HepG2 (cell line): Measurements from ENCODE around the gene PARP6. TPM values are rescaled to one million over a fixed set of nuclear protein-coding genes. Genes with fewer than 3 reads are reported as not detected.

Experiments
- ARNTL ChIP-seq: sonication (generic); formaldehyde crosslinking; IDR thresholded peaks from 2 replicates; pipeline ENCODE4 v1.4.0; 2020; ENCODE audit warnings: mild to moderate bottlenecking, missing genetic modification reagents
- ATM ChIP-seq: fragments of 450-650 bp; IDR thresholded peaks from 2 replicates; pipeline ENCODE4 v1.7.1; 2017; ENCODE audit warnings: mild to moderate bottlenecking, borderline replicate concordance
- CHCHD3 ChIP-seq: sonication (generic); formaldehyde crosslinking; IDR thresholded peaks from 2 replicates; pipeline ENCODE4 v1.8.0; 2022; ENCODE audit warnings: mild to moderate bottlenecking, missing genetic modification reagents, moderate library complexity
- DR1 ChIP-seq: sonication (generic); formaldehyde crosslinking; IDR thresholded peaks from 2 replicates; pipeline ENCODE4 v1.8.0; 2021; ENCODE audit warnings: mild to moderate bottlenecking, missing genetic modification reagents, inconsistent platforms
- ELF3 ChIP-seq: IDR thresholded peaks from 2 replicates; pipeline ENCODE4 v1.6.1; 2016; ENCODE audit warnings: missing genetic modification reagents, missing compliant biosample characterization
- FOXO4 ChIP-seq: sonication (generic); formaldehyde crosslinking; conservative IDR thresholded peaks from 2 replicates; pipeline ENCODE4 v1.8.1; 2023; ENCODE audit warnings: missing genetic modification reagents
- GATA4 ChIP-seq: sonication (generic); IDR thresholded peaks from 2 replicates; pipeline ENCODE4 v1.6.1; 2016; ENCODE audit warnings: antibody characterized with exemption, low read depth, borderline replicate concordance
- REL ChIP-seq: sonication (generic); formaldehyde crosslinking; conservative IDR thresholded peaks from 2 replicates; pipeline ENCODE4 v1.8.0; 2022; ENCODE audit warnings: mild to moderate bottlenecking, missing genetic modification reagents, moderate library complexity
- SP5 ChIP-seq: IDR thresholded peaks from 2 replicates; pipeline ENCODE4 v1.6.1; 2016; ENCODE audit warnings: low read depth, borderline replicate concordance
- U2AF2 ChIP-seq: fragments of 200-400 bp; formaldehyde crosslinking; IDR thresholded peaks from 2 replicates; pipeline ENCODE4 v1.6.1; 2017; ENCODE audit warnings: low read depth, mild to moderate bottlenecking, low read length
- ZBTB25 ChIP-seq: IDR thresholded peaks from 2 replicates; pipeline ENCODE4 v1.6.1; 2018; ENCODE audit warnings: missing genetic modification reagents
- ZBTB42 ChIP-seq: sonication (generic); formaldehyde crosslinking; IDR thresholded peaks from 2 replicates; pipeline ENCODE4 v1.5.0; 2020; ENCODE audit warnings: mild to moderate bottlenecking, missing genetic modification reagents
- ZNF543 ChIP-seq: sonication (generic); formaldehyde crosslinking; IDR thresholded peaks from 2 replicates; pipeline ENCODE4 v1.4.0; 2020; ENCODE audit warnings: mild to moderate bottlenecking, missing genetic modification reagents
- ZNF678 ChIP-seq: sonication (generic); formaldehyde crosslinking; IDR thresholded peaks from 2 replicates; pipeline ENCODE4 v1.4.0; 2020; ENCODE audit warnings: mild to moderate bottlenecking, missing genetic modification reagents
- polyA plus RNA-seq, 8 experiments: library from polyadenylated mRNA; depleted of rRNA in 3 of 8; stranded (reverse) in 7 of 8; unstranded in 1 of 8; fragments of >200 nt; fragmentation: Illumina TruSeq in 4 of 8; extraction: Trizol in 4 of 8; gene quantifications; 2 replicates each; pipeline versions ENCODE4 v1.2.1 to v1.2.3, GENCODE V29; 2011 to 2016; ENCODE audit warnings: low read depth in 4 of 8, missing spikeins in 1 of 8, mixed read lengths in 1 of 8; ENCODE audit not compliant: insufficient read depth in 1 of 8
- total RNA-seq, 5 experiments: library from RNA; depleted of rRNA; stranded (reverse); fragments of >200 nt; fragmentation: Illumina TruSeq; extraction: Trizol; gene quantifications; 2 replicates each; pipeline ENCODE4 v1.2.3, GENCODE V29; 2016; ENCODE audit warnings: low read depth in 1 of 5
- TF ChIP-seq, protein P1 (sequence below): sonication (generic); formaldehyde crosslinking; IDR thresholded peaks from 2 replicates; pipeline ENCODE4 v1.5.0; 2020; ENCODE audit warnings: missing genetic modification reagents
- TF ChIP-seq, protein P2 (sequence below): sonication (generic); formaldehyde crosslinking; IDR thresholded peaks from 2 replicates; pipeline ENCODE4 v1.8.1; 2023; ENCODE audit warnings: mild to moderate bottlenecking, missing genetic modification reagents, borderline replicate concordance
- TF ChIP-seq, protein P3 (sequence below): sonication (generic); formaldehyde crosslinking; IDR thresholded peaks from 2 replicates; pipeline ENCODE4 v1.4.0; 2020; ENCODE audit warnings: missing genetic modification reagents, mild to moderate bottlenecking, borderline replicate concordance
- TF ChIP-seq, protein P4 (sequence below): IDR thresholded peaks from 2 replicates; pipeline ENCODE4 v1.6.1; 2016; ENCODE audit warnings: missing genetic modification reagents, missing compliant biosample characterization
- TF ChIP-seq, protein P5 (sequence below): IDR thresholded peaks from 2 replicates; pipeline ENCODE4 v1.6.1; 2016; ENCODE audit warnings: missing compliant biosample characterization, missing genetic modification reagents, borderline replicate concordance

The PARP6 gene
- total and polyA plus RNA-seq, 2 of the 13 experiments (the other 11 are each of a cell fraction or from before 2014, with no cell fraction given) = 0.22 to 0.87 TPM

GRCh38 chr15:72230197-72231065 is 41.9 kb downstream of the PARP6 start (continued):
- TF ChIP-seq, protein P1, sequence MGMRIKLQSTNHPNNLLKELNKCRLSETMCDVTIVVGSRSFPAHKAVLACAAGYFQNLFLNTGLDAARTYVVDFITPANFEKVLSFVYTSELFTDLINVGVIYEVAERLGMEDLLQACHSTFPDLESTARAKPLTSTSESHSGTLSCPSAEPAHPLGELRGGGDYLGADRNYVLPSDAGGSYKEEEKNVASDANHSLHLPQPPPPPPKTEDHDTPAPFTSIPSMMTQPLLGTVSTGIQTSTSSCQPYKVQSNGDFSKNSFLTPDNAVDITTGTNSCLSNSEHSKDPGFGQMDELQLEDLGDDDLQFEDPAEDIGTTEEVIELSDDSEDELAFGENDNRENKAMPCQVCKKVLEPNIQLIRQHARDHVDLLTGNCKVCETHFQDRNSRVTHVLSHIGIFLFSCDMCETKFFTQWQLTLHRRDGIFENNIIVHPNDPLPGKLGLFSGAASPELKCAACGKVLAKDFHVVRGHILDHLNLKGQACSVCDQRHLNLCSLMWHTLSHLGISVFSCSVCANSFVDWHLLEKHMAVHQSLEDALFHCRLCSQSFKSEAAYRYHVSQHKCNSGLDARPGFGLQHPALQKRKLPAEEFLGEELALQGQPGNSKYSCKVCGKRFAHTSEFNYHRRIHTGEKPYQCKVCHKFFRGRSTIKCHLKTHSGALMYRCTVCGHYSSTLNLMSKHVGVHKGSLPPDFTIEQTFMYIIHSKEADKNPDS = no peak
- TF ChIP-seq ZNF678 (no peak), ZBTB25 (CRISPR knock-in tag) (peak; percentile 76; the same call in 1 of the 2 replicates), SP5 (CRISPR knock-in tag) (peak; percentile 87), DR1 (no peak), CHCHD3 (0 out of 2 replicates have a peak, but pooled peaks have one; percentile 30), ZBTB42 (no peak; the same call in 1 of the 2 replicates), ARNTL (no peak), U2AF2 (no peak), FOXO4 (0 out of 2 replicates have a peak, but pooled peaks have one; percentile 69), REL (CRISPR knock-in tag) (no peak; the same call in 1 of the 2 replicates), ELF3 (peak; percentile 49), GATA4 (no peak), ATM (no peak), ZNF543 (CRISPR knock-in tag) (no peak)
- TF ChIP-seq, protein P2, sequence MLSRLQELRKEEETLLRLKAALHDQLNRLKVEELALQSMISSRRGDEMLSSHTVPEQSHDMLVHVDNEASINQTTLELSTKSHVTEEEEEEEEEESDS = no peak
- TF ChIP-seq, protein P3, sequence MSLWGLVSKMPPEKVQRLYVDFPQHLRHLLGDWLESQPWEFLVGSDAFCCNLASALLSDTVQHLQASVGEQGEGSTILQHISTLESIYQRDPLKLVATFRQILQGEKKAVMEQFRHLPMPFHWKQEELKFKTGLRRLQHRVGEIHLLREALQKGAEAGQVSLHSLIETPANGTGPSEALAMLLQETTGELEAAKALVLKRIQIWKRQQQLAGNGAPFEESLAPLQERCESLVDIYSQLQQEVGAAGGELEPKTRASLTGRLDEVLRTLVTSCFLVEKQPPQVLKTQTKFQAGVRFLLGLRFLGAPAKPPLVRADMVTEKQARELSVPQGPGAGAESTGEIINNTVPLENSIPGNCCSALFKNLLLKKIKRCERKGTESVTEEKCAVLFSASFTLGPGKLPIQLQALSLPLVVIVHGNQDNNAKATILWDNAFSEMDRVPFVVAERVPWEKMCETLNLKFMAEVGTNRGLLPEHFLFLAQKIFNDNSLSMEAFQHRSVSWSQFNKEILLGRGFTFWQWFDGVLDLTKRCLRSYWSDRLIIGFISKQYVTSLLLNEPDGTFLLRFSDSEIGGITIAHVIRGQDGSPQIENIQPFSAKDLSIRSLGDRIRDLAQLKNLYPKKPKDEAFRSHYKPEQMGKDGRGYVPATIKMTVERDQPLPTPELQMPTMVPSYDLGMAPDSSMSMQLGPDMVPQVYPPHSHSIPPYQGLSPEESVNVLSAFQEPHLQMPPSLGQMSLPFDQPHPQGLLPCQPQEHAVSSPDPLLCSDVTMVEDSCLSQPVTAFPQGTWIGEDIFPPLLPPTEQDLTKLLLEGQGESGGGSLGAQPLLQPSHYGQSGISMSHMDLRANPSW (CRISPR knock-in tag) = peak; percentile 38; the same call in 1 of the 2 replicates
- TF ChIP-seq, protein P4, sequence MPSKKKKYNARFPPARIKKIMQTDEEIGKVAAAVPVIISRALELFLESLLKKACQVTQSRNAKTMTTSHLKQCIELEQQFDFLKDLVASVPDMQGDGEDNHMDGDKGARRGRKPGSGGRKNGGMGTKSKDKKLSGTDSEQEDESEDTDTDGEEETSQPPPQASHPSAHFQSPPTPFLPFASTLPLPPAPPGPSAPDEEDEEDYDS (CRISPR knock-in tag) = peak; percentile 58; the same call in 1 of the 2 replicates
- TF ChIP-seq, protein P5, sequence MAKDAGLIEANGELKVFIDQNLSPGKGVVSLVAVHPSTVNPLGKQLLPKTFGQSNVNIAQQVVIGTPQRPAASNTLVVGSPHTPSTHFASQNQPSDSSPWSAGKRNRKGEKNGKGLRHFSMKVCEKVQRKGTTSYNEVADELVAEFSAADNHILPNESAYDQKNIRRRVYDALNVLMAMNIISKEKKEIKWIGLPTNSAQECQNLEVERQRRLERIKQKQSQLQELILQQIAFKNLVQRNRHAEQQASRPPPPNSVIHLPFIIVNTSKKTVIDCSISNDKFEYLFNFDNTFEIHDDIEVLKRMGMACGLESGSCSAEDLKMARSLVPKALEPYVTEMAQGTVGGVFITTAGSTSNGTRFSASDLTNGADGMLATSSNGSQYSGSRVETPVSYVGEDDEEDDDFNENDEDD = peak; percentile 88; the same call in 1 of the 2 replicates
